Body of pancreas (tissue), 4 donors: ENCODE data around the gene SLC1A7. TPM values are rescaled to one million over a fixed set of nuclear protein-coding genes. Genes with fewer than 3 reads are reported as not detected.

Experiments used
- ATAC-seq: fragments of 150-250 bp; one replicate; pipeline ENCODE4 v1.9.1; 2016
- DNase-seq, 4 donors: peaks; one replicate each; pipeline ENCODE4 v3.0.0-alpha.2; 2019
- H3K27ac ChIP-seq, 4 donors: fragments of 200-600 bp; sonication (generic); 1 replicate in 3 of 4; 2 replicates in 1 of 4; pipeline versions ENCODE4 v1.5.1 to v1.6.1; 2016 to 2019; ENCODE audit warnings: mild to moderate bottlenecking in 1 of 4, mixed read lengths in 1 of 4, moderate library complexity in 1 of 4
- H3K27me3 ChIP-seq, 2 donors: fragments of 200-600 bp; sonication (generic); one replicate each; pipeline ENCODE4 v1.6.0; 2016; ENCODE audit warnings: mild to moderate bottlenecking in 1 of 2
- H3K36me3 ChIP-seq, 2 donors: fragments of 200-600 bp; sonication (generic); replicated peaks in 1 of 2; 2 replicates each; pipeline ENCODE4 v1.5.1; 2016; ENCODE audit warnings: low read depth in 2 of 2; ENCODE audit not compliant: insufficient read depth in 1 of 2
- H3K4me1 ChIP-seq: fragments of 200-600 bp; sonication (generic); one replicate; pipeline ENCODE4 v1.6.0; 2016
- H3K4me3 ChIP-seq, 2 donors: fragments of 200-600 bp; sonication (generic); 1 replicate in 1 of 2; 2 replicates in 1 of 2; pipeline ENCODE4 v1.5.1; 2016 to 2019
- H3K9me3 ChIP-seq, 3 donors: fragments of 200-600 bp; sonication (generic); 1 replicate in 2 of 3; 2 replicates in 1 of 3; pipeline ENCODE4 v1.5.1; 2016
- POLR2A ChIP-seq, 3 donors: fragments of 450-650 bp; IDR thresholded peaks; one replicate each; pipeline ENCODE4 v1.6.1; 2016; ENCODE audit warnings: antibody characterized with exemption in 3 of 3, mild to moderate bottlenecking in 2 of 3
- WGBS, 2 donors: methylation state at CpG; one replicate each; pipeline ENCODE4 v1.1.5; 2017; 5-methylcytosine and 5-hydroxymethylcytosine counted together
- intact Hi-C: fragments of 100-400 bp; cut with DNase I; formaldehyde crosslinking; loops from one replicate; pipeline ENCODE4 v1.15.1; 2023
- total RNA-seq, 2 donors: library from RNA; depleted of rRNA; stranded (reverse); fragments of >200 nt; gene quantifications; one replicate each; pipeline ENCODE4 v1.1.0, GENCODE V29; 2016
- TF ChIP-seq, protein P1 (sequence below), 7 experiments: fragments of 450-650 bp in 4 of 7; fragments of 200-600 bp in 3 of 7; sonication (generic) in 3 of 7; IDR thresholded peaks; one replicate each; pipeline ENCODE4 v1.5.1; 2016 to 2019; ENCODE audit warnings: antibody characterized with exemption in 7 of 7

SLC1A7 gene
- total RNA-seq, 2 donors from 2014 or later = not detected

DNA sequence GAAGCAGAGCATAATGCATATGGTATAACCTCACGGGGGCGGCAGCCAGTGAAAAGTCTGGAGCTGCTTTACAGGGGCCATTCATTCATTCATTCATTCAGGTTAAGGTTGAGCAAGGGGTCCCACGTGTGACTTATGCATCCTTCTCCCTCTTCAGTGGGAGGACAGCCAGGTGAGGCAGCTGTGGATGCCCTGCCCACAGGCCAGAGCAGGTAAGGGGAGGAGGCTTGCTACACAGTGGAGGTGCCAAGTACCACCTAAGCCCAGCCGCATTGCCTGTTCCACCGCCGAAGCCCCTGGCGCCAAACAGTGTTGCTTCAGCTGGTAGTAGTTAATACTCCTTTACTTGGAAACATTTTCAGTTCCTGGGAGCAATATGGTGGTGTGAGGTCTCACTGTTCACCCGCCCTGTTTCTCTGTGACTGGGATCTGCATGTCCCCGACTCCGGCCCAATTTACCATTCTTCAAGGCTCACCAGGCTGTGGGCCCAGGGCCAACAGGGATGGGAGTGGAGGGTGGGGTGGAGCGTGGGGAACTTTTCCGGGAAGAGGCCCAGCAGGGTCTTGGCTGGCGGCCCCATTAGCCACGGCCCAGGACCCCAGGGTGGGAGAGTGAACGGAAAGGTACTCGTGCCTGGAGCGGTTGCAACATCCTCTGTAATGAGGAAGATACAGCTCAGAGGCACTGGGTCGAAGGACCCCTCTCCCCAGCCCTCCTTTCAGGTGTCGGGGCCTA is 81.1 kb downstream of the SLC1A7 start:
- Histone ChIP-seq H3K4me3 (no peak overlapping the region), H3K9me3 (no peaks in the 10 kb centered on the region), H3K36me3 (no peaks in the 10 kb centered on the region), H3K27ac (no peak overlapping the region), H3K27me3 (peaks cover 0 to 21% of the 10 kb centered on the region in 2 donors), H3K4me1 (peaks cover 18% of the 10 kb centered on the region)
- DNase-seq (no peak), ATAC-seq (no peak)
- intact Hi-C loops = no loop called here
- TF ChIP-seq POLR2A (IDR thresholded peaks at IDR 0.05) = no peak
- TF ChIP-seq, protein P1, sequence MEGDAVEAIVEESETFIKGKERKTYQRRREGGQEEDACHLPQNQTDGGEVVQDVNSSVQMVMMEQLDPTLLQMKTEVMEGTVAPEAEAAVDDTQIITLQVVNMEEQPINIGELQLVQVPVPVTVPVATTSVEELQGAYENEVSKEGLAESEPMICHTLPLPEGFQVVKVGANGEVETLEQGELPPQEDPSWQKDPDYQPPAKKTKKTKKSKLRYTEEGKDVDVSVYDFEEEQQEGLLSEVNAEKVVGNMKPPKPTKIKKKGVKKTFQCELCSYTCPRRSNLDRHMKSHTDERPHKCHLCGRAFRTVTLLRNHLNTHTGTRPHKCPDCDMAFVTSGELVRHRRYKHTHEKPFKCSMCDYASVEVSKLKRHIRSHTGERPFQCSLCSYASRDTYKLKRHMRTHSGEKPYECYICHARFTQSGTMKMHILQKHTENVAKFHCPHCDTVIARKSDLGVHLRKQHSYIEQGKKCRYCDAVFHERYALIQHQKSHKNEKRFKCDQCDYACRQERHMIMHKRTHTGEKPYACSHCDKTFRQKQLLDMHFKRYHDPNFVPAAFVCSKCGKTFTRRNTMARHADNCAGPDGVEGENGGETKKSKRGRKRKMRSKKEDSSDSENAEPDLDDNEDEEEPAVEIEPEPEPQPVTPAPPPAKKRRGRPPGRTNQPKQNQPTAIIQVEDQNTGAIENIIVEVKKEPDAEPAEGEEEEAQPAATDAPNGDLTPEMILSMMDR (IDR thresholded peaks at IDR 0.05) = no peak
- 51 to 53% methylated on average over 13 to 19 of the region's 19 CpGs for WGBS, 2 donors

DNA sequence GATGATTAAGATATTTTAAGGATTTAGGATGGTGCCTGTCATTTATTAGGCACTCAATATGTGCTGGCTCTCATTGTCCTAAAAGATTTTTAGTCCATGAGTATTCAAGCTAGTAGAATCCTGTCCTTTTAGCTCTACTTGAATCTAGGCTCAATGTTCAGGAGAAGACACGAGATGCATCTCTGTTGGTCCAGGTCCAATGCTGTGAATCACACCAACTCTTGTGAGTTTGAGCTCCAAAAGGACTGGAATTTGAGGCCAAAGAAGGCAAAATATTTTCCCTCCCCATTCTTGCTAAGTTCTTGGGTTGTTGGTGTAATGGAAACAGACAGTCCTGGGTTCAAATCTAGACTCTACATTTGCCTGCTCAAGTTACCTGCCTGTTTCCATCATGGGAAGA is 81.9 kb downstream of the SLC1A7 start:
- Histone ChIP-seq H3K9me3 (no peaks in the 10 kb centered on the region), H3K27me3 (peaks cover 0 to 21% of the 10 kb centered on the region in 2 donors), H3K27ac (no peak overlapping the region), H3K4me1 (peaks cover 18% of the 10 kb centered on the region), H3K36me3 (no peaks in the 10 kb centered on the region), H3K4me3 (no peak overlapping the region)
- DNase-seq = peak in 1 of 4 donors; percentile 45
- 75 to 86% methylated on average over 1 of the region's 1 CpG for WGBS, 2 donors
- intact Hi-C loops = no loop called here
- no peak for TF ChIP-seq POLR2A (IDR thresholded peaks at IDR 0.05)
- TF ChIP-seq, protein P1 (IDR thresholded peaks at IDR 0.05) = no peak
- no peak for ATAC-seq

DNA sequence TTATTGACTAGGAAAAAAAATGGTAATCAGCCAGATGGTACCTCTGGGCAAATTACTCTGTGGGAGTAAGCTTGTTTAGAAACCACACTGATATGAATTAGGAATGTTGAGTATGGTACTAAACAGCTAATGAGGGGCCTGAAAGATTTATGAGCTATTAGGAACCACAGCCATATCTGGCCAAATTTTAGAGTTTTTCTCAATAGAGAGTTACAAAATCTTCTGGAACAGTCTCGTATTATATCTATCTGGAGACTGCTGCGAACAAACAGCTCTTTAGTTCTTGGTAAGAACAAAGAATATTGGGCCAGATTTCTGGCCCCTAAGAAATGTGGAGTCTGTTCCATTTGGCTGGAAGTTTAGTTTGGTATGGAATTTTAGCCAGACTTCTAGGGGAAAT is 85.3 kb downstream of the SLC1A7 start:
- Histone ChIP-seq H3K27me3 (peaks cover 0 to 11% of the 10 kb centered on the region in 2 donors), H3K27ac (no peak overlapping the region), H3K36me3 (no peaks in the 10 kb centered on the region), H3K9me3 (no peaks in the 10 kb centered on the region), H3K4me1 (peaks cover 9% of the 10 kb centered on the region), H3K4me3 (no peak overlapping the region)
- no peak for ATAC-seq
- intact Hi-C loops = no loop called here
- TF ChIP-seq, protein P1 (IDR thresholded peaks at IDR 0.05) = no peak
- TF ChIP-seq POLR2A (IDR thresholded peaks at IDR 0.05) = no peak
- no peak for DNase-seq
- 53 to 75% methylated on average over 2 of the region's 2 CpGs for WGBS, 2 donors

DNA sequence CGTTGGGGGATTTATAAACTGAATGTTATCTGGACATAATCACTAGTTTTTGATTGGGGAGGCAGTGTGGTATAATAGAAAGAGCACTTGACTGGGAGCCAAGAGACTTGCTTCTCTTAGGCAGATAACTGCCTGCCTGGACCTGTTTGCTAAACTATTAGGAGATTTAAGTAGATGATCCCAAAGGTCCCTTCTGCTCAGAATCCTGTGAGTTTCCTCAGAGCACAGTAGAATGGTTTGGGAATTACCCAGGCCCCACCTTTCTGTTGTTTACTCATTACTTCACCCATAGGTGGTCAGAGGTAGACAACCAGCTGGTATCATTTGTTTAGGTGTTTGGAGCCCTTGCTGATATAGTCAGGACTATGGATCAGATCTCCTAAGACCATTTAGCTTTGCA is 90.8 kb downstream of the SLC1A7 start:
- ATAC-seq (no peak), DNase-seq (no peak)
- 24 to 34% methylated on average over 1 of the region's 1 CpG for WGBS, 2 donors
- Histone ChIP-seq H3K4me1 (peaks cover 7% of the 10 kb centered on the region), H3K9me3 (no peaks in the 10 kb centered on the region), H3K27ac (no peak overlapping the region), H3K27me3 (no peaks in the 10 kb centered on the region), H3K36me3 (peaks cover 0 to 8% of the 10 kb centered on the region in 2 donors), H3K4me3 (no peak overlapping the region)
- intact Hi-C loops = no loop called here
- TF ChIP-seq, protein P1 (IDR thresholded peaks at IDR 0.05) = no peak
- TF ChIP-seq POLR2A (IDR thresholded peaks at IDR 0.05) = no peak

DNA sequence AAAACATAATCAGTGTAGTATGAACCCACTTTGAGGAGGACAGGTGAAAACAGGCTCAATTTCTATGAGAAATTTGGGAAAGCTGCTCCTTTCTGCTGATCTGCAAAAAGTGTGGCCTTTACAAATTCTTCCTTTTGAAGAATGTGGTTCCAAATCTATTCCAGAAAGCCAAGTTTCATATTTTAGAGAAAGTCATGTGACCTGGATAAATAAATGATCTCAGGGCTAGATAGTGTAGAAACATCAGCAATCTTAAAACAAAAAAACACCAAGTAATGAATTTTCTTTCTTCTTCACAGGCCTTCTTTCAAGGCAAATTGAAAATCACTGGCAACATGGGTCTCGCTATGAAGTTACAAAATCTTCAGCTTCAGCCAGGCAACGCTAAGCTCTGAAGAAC is 92.1 kb downstream of the SLC1A7 start:
- no peak for ATAC-seq
- H3K4me1 ChIP-seq = peaks cover 11% of the 10 kb centered on the region
- no peak for TF ChIP-seq POLR2A (IDR thresholded peaks at IDR 0.05)
- TF ChIP-seq, protein P1 (IDR thresholded peaks at IDR 0.05) = no peak
- H3K27ac ChIP-seq = no peak overlapping the region
- H3K9me3 ChIP-seq = no peaks in the 10 kb centered on the region
- H3K36me3 ChIP-seq = peaks cover 0 to 8% of the 10 kb centered on the region in 2 donors
- 82 to 95% methylated on average over 2 of the region's 2 CpGs for WGBS, 2 donors
- H3K4me3 ChIP-seq = no peak overlapping the region
- intact Hi-C loops = no loop called here
- no peak for DNase-seq
- H3K27me3 ChIP-seq = no peaks in the 10 kb centered on the region
